K562 (cell line): ENCODE results near the gene SLC18A3. TPM values are rescaled to one million over a fixed set of nuclear protein-coding genes. Genes with fewer than 3 reads are reported as not detected.
A peak's percentile ranks its signal among the peaks of the same experiment; 100 is the strongest.

Source experiments
- BACH1 ChIP-seq: fragments of 200-800 bp; sonication (Bioruptor generic); IDR thresholded peaks from 2 replicates; pipeline ENCODE4 v1.6.1; 2016; ENCODE audit warnings: missing genetic modification characterization, missing compliant biosample characterization
- CHD1 ChIP-seq: fragments of 200-600 bp; sonication (generic); IDR thresholded peaks from one replicate; pipeline ENCODE4 v1.6.1; 2012; ENCODE audit warnings: mild to moderate bottlenecking, moderate library complexity, low read length, inconsistent platforms
- CHD4 ChIP-seq: fragments of 200-600 bp; sonication (generic); IDR thresholded peaks from 3 replicates; pipeline ENCODE4 v1.6.1; 2012; ENCODE audit warnings: low read depth, mild to moderate bottlenecking, mixed read lengths, low read length, inconsistent platforms; ENCODE audit not compliant: insufficient read depth, insufficient replicate concordance, poor library complexity, severe bottlenecking
- E2F4 ChIP-seq: sonication (generic); formaldehyde crosslinking; IDR thresholded peaks from 2 replicates; pipeline ENCODE4 v1.8.0; 2022; ENCODE audit warnings: mild to moderate bottlenecking, low read depth, missing genetic modification reagents
- EP400 ChIP-seq: fragments of 450-650 bp; IDR thresholded peaks from 2 replicates; pipeline ENCODE4 v1.6.1; 2017; ENCODE audit warnings: antibody characterized with exemption, mild to moderate bottlenecking, moderate library complexity
- HNRNPLL ChIP-seq: fragments of 200-400 bp; formaldehyde crosslinking; IDR thresholded peaks from 2 replicates; pipeline ENCODE4 v1.6.1; 2017; ENCODE audit warnings: low read length, low read depth, mild to moderate bottlenecking; ENCODE audit not compliant: poor library complexity, severe bottlenecking
- ILK ChIP-seq: fragments of 450-650 bp; IDR thresholded peaks from 2 replicates; pipeline ENCODE4 v1.6.1; 2016; ENCODE audit warnings: missing genetic modification characterization, low read depth, mild to moderate bottlenecking, missing compliant biosample characterization, moderate library complexity, borderline replicate concordance
- MEIS2 ChIP-seq: fragments of 450-650 bp; IDR thresholded peaks from 2 replicates; pipeline ENCODE4 v1.6.1; 2014; ENCODE audit warnings: mild to moderate bottlenecking; ENCODE audit not compliant: partially characterized antibody
- NCOA1 ChIP-seq: fragments of 450-650 bp; IDR thresholded peaks from 2 replicates; pipeline ENCODE4 v1.6.1; 2016; ENCODE audit warnings: low read depth
- PCBP2 ChIP-seq: fragments of 200-400 bp; formaldehyde crosslinking; IDR thresholded peaks from 2 replicates; pipeline ENCODE4 v1.6.1; 2018; ENCODE audit warnings: low read length, low read depth, mild to moderate bottlenecking, moderate library complexity; ENCODE audit not compliant: poor library complexity, severe bottlenecking
- POLR2H ChIP-seq: IDR thresholded peaks from 2 replicates; pipeline ENCODE4 v1.6.1; 2016; ENCODE audit warnings: missing genetic modification characterization, low read depth, mild to moderate bottlenecking, control low read depth, missing compliant biosample characterization, moderate library complexity
- PRDM10 ChIP-seq: fragments of 450-650 bp; IDR thresholded peaks from 2 replicates; pipeline ENCODE4 v1.6.1; 2018; ENCODE audit not compliant: partially characterized antibody
- PTBP1 ChIP-seq: fragments of 200-400 bp; formaldehyde crosslinking; IDR thresholded peaks from 2 replicates; pipeline ENCODE4 v1.6.1; 2017; ENCODE audit warnings: low read depth, low read length
- RAD21 ChIP-seq, 2 experiments: fragments of 250-450 bp in 1 of 2; fragments of 450-650 bp in 1 of 2; sonication (Bioruptor Pico) in 1 of 2; formaldehyde crosslinking in 1 of 2; IDR thresholded peaks in 1 of 2; conservative IDR thresholded peaks in 1 of 2; 2 replicates each; pipeline versions ENCODE4 v1.4.0 to v1.8.0; 2020 to 2022; ENCODE audit warnings: mild to moderate bottlenecking in 2 of 2, moderate library complexity in 1 of 2
- U2AF2 ChIP-seq: fragments of 200-400 bp; formaldehyde crosslinking; optimal IDR thresholded peaks from 2 replicates; pipeline ENCODE3; 2017; ENCODE audit warnings: low read depth, mild to moderate bottlenecking, low read length
- ZNF146 ChIP-seq: IDR thresholded peaks from one replicate; pipeline ENCODE4 v1.6.1; 2018; ENCODE audit warnings: missing compliant biosample characterization; ENCODE audit not compliant: unreplicated experiment
- ZNF431 ChIP-seq: sonication (generic); formaldehyde crosslinking; IDR thresholded peaks from 2 replicates; pipeline ENCODE4 v1.8.0; 2022; ENCODE audit warnings: mild to moderate bottlenecking, missing genetic modification reagents
- ZNF518B ChIP-seq: fragments of 250-450 bp; sonication (Bioruptor Pico); IDR thresholded peaks from 2 replicates; pipeline ENCODE4 v1.5.0; 2021; ENCODE audit warnings: mild to moderate bottlenecking, moderate library complexity
- ZNF766 ChIP-seq: fragments of 200-800 bp; sonication (Bioruptor generic); conservative IDR thresholded peaks from 2 replicates; pipeline ENCODE4 v1.6.1; 2016; ENCODE audit warnings: missing genetic modification characterization, missing compliant biosample characterization
- ZNF830 ChIP-seq: fragments of 250-450 bp; sonication (Bioruptor Pico); IDR thresholded peaks from 2 replicates; pipeline ENCODE4 v1.5.0; 2021; ENCODE audit warnings: mild to moderate bottlenecking
- polyA plus RNA-seq, 8 experiments: library from polyadenylated mRNA; depleted of rRNA in 4 of 8; stranded (reverse) in 5 of 8; unstranded in 3 of 8; fragments of >200 nt; fragmentation: Nextera tagmentation in 2 of 8; fragmentation: Illumina TruSeq in 1 of 8; extraction: Ambion mirVana in 2 of 8; extraction: Trizol in 1 of 8; gene quantifications; 2 replicates each; pipeline versions ENCODE4 v1.2.1 to v1.2.3, GENCODE V29; 2011 to 2014; ENCODE audit warnings: inconsistent platforms in 1 of 8, missing spikeins in 1 of 8
- total RNA-seq, 7 experiments: library from RNA; depleted of rRNA in 6 of 7; stranded (reverse); fragments of >200 nt in 6 of 7; fragmentation: Illumina TruSeq in 2 of 7; extraction: Trizol in 2 of 7; gene quantifications; 2 replicates each; pipeline versions ENCODE4 v1.2.1 to v1.2.3, GENCODE V29; 2011 to 2021; ENCODE audit warnings: low replicate concordance in 1 of 7

SLC18A3 gene
- total and polyA plus RNA-seq, 9 of the 15 experiments (the other 6 are each of a cell fraction or from before 2014, with no cell fraction given), result not detected

- TF ChIP-seq PRDM10 (no peak), ZNF766 (CRISPR knock-in tag) (peak; percentile 93), MEIS2 (no peak), E2F4 (CRISPR knock-in tag) (0 out of 2 replicates have a peak, but pooled peaks have one; percentile 19), NCOA1 (peak; percentile 67), ZNF518B (no peak), PTBP1 (no peak), HNRNPLL (no peak), ZNF830 (CRISPR knock-in tag) (no peak), U2AF2 (no peak), BACH1 (tag) (no peak), POLR2H (tag) (no peak), RAD21 (CRISPR knock-in tag; conservative IDR thresholded peaks at IDR 0.05 in 1 of 2, IDR thresholded peaks at IDR 0.05 in 1 of 2) (no peak), ILK (no peak), CHD4 (no peak), ZNF431 (no peak; the same call in 1 of the 2 replicates), CHD1 (no peak), EP400 (no peak), PCBP2 (no peak), ZNF146 (CRISPR knock-in tag) (no peak)
Observed at GRCh38 chr10:49606981-49607535, 3.1 kb upstream of the SLC18A3 start (continued).
